ENCODE results near the gene SCRG1.

SCRG1 gene

GRCh38 chr4:173367285-173367684, 31.6 kb downstream of the SCRG1 start:
- no peaks in the 10 kb centered on the region for H3K9me3 ChIP-seq (ENCODE audit: insufficient read depth, low read length)
- H3K27ac ChIP-seq (ENCODE audit: low read length), result no peak overlapping the region
- H3K4me3 ChIP-seq (ENCODE audit: low read length), result 0 out of 2 replicates have a peak overlapping the region, but pooled peaks have one; percentile 8
- no peak overlapping the region for H2AFZ ChIP-seq (ENCODE audit: low read depth, low read length)
- no peak overlapping the region for H3K9ac ChIP-seq (ENCODE audit: low read length)
- H4K20me1 ChIP-seq (ENCODE audit: insufficient read depth, low read length), result no peaks in the 10 kb centered on the region
- no peaks in the 10 kb centered on the region for H3K27me3 ChIP-seq (ENCODE audit: low read depth, low read length)
- H3K4me2 ChIP-seq (ENCODE audit: low read length), result peak overlapping the region; percentile 30
- TF ChIP-seq EZH2phosphoT487 (IDR thresholded peaks at IDR 0.05; ENCODE audit: low read depth) (no peak), CTCF (IDR thresholded peaks at IDR 0.05; ENCODE audit: low read depth, low read length) (no peak)
- H3K79me2 ChIP-seq (ENCODE audit: low read length), result peaks cover 15% of the 10 kb centered on the region
- no peaks in the 10 kb centered on the region for H3K36me3 ChIP-seq (replicated peaks; ENCODE audit: low read depth, low read length)
- peaks cover 10% of the 10 kb centered on the region for H3K4me1 ChIP-seq (ENCODE audit: low read length)

- H3K79me2 ChIP-seq (ENCODE audit: low read length), result no peaks in the 10 kb centered on the region
- H3K4me1 ChIP-seq (ENCODE audit: low read length), result peaks cover 14% of the 10 kb centered on the region
- TF ChIP-seq CTCF (IDR thresholded peaks at IDR 0.05; ENCODE audit: low read depth, low read length) (no peak), EZH2phosphoT487 (IDR thresholded peaks at IDR 0.05; ENCODE audit: low read depth) (no peak)
- H3K4me2 ChIP-seq (ENCODE audit: low read length), result no peak overlapping the region
- no peaks in the 10 kb centered on the region for H4K20me1 ChIP-seq (ENCODE audit: insufficient read depth, low read length)
- no peaks in the 10 kb centered on the region for H3K27me3 ChIP-seq (ENCODE audit: low read depth, low read length)
- H3K36me3 ChIP-seq (replicated peaks; ENCODE audit: low read depth, low read length), result no peaks in the 10 kb centered on the region
- no peak overlapping the region for H2AFZ ChIP-seq (ENCODE audit: low read depth, low read length)
- H3K4me3 ChIP-seq (ENCODE audit: low read length), result no peak overlapping the region
- no peak overlapping the region for H3K27ac ChIP-seq (ENCODE audit: low read length)
- H3K9ac ChIP-seq (ENCODE audit: low read length), result no peak overlapping the region
- no peaks in the 10 kb centered on the region for H3K9me3 ChIP-seq (ENCODE audit: insufficient read depth, low read length)
Measured at GRCh38 chr4:173365359-173365996, 33.4 kb downstream of the SCRG1 start.

- H3K79me2 ChIP-seq (ENCODE audit: low read length), result no peaks in the 10 kb centered on the region
Measured at GRCh38 chr4:173362666-173363065, 36.2 kb downstream of the SCRG1 start.

More at GRCh38 chr4:173362666-173363065, 36.2 kb downstream of the SCRG1 start:
- no peak overlapping the region for H3K4me3 ChIP-seq (ENCODE audit: low read length)
- TF ChIP-seq CTCF (IDR thresholded peaks at IDR 0.05; ENCODE audit: low read depth, low read length), result no peak
- TF ChIP-seq EZH2phosphoT487 (IDR thresholded peaks at IDR 0.05; ENCODE audit: low read depth), result no peak
- no peak overlapping the region for H3K27ac ChIP-seq (ENCODE audit: low read length)
- H3K9me3 ChIP-seq (ENCODE audit: insufficient read depth, low read length), result no peaks in the 10 kb centered on the region
- peaks cover 14% of the 10 kb centered on the region for H3K4me1 ChIP-seq (ENCODE audit: low read length)
- H2AFZ ChIP-seq (ENCODE audit: low read depth, low read length), result no peak overlapping the region
- no peaks in the 10 kb centered on the region for H4K20me1 ChIP-seq (ENCODE audit: insufficient read depth, low read length)
- H3K27me3 ChIP-seq (ENCODE audit: low read depth, low read length), result no peaks in the 10 kb centered on the region
- H3K36me3 ChIP-seq (replicated peaks; ENCODE audit: low read depth, low read length), result no peaks in the 10 kb centered on the region
- no peak overlapping the region for H3K4me2 ChIP-seq (ENCODE audit: low read length)
- no peak overlapping the region for H3K9ac ChIP-seq (ENCODE audit: low read length)

Data from OCI-LY3 (cell line).